Mesothelial cell of epicardium (in vitro differentiated cells): ENCODE measurements around the gene FAM184B. TPM values are rescaled to one million over a fixed set of nuclear protein-coding genes. Genes with fewer than 3 reads are reported as not detected.

Experiments
- DNase-seq, 2 experiments: peaks; one replicate each; pipeline ENCODE4 v3.0.0; 2021; ENCODE audit warnings: low spot score in 2 of 2; ENCODE audit not compliant: unreplicated experiment in 2 of 2
- H3K27ac Mint-ChIP-seq: 2 replicates; pipeline ENCODE4 v1.8.0; 2021; ENCODE audit warnings: mixed read lengths
- H3K27me3 Mint-ChIP-seq: 2 replicates; pipeline ENCODE4 v1.8.0; 2021; ENCODE audit warnings: low read depth, mixed read lengths
- H3K36me3 Mint-ChIP-seq: 2 replicates; pipeline ENCODE4 v1.8.0; 2021; ENCODE audit warnings: mixed read lengths
- H3K4me1 Mint-ChIP-seq: 2 replicates; pipeline ENCODE4 v1.8.0; 2021; ENCODE audit warnings: mixed read lengths
- H3K4me3 Mint-ChIP-seq: 2 replicates; pipeline ENCODE4 v1.8.0; 2021; ENCODE audit warnings: mild to moderate bottlenecking, moderate library complexity, mixed read lengths
- H3K9me3 Mint-ChIP-seq: 2 replicates; pipeline ENCODE4 v1.8.0; 2021; ENCODE audit warnings: mixed read lengths
- CTCF ChIP-seq: fragments of 200-600 bp; sonication (generic); IDR thresholded peaks from one replicate; pipeline ENCODE4 v1.5.0; 2021; ENCODE audit warnings: antibody characterized with exemption; ENCODE audit not compliant: unreplicated experiment
- total RNA-seq: library from RNA; stranded (reverse); gene quantifications from 3 replicates; pipeline ENCODE4 v1.2.1, GENCODE V29; 2021

Gene FAM184B
- total RNA-seq, 1 donor from 2014 or later, result 0.04 TPM

- DNase-seq, result no peak
- Mint-ChIP-seq H3K27ac (no peak overlapping the region), H3K9me3 (no peaks in the 10 kb centered on the region), H3K4me3 (no peak overlapping the region), H3K36me3 (no peaks in the 10 kb centered on the region), H3K4me1 (no peaks in the 10 kb centered on the region), H3K27me3 (peaks cover 18% of the 10 kb centered on the region)
- TF ChIP-seq CTCF, result no peak
Observed at GRCh38 chr4:17707671-17708070, 73.8 kb downstream of the FAM184B start.

DNA sequence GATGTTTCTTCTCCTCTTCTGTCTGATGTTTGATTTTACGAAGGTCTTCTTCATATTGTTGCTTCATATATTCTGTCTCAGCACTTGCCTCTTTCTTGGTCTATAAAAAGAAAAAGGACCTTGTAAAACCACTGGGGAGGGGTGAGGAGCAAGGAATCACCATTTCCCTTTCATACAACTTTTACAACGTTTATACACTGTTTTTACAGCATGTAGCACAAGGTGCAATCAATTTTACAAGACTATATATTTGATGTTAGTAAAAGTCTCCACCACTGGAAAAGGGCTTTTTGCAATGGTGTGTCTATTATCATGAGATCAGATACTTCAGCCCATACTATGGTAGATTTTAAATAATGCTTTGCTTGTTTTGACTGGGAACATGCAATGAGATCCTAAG is 76.3 kb downstream of the FAM184B start:
- H3K27ac Mint-ChIP-seq, result no peak overlapping the region
- H3K27me3 Mint-ChIP-seq, result peaks cover 15% of the 10 kb centered on the region
- TF ChIP-seq CTCF, result no peak

DNA sequence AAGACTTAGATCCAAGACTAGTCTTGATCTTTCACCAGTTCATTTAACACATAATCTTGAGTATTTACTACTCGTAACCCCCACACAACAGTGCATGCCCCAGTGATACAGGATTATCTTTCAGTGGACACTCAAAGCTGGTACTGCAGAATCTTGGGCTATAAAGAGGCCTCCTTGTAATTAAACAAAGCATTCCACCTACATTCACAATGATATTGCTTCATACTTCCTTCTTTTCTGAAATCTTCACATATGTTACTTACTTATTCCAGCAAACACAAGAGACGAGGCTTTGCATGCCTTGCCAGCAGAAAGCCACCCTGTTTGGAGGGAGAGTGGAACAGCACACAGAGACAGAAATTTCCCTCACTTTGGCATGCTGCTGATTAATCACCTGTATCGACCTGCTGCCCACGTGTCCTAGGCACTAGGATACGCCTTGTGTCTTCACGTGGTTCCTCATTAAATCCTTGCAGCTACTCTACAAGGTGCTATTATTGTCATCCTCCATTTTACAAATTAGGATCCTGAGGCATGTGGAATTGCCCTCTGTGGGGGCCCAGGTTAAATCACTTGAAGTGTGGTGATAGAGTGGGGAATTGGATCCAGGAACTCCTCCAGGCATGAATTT is 77.3 kb downstream of the FAM184B start:
- Mint-ChIP-seq H3K4me3 (no peak overlapping the region), H3K4me1 (no peaks in the 10 kb centered on the region), H3K36me3 (no peaks in the 10 kb centered on the region), H3K27ac (no peak overlapping the region), H3K27me3 (peaks cover 12% of the 10 kb centered on the region), H3K9me3 (peaks cover 15% of the 10 kb centered on the region)
- no peak for TF ChIP-seq CTCF
- DNase-seq, result no peak

More for the DNA sequence above, 76.3 kb downstream of the FAM184B start:
- H3K36me3 Mint-ChIP-seq, result no peaks in the 10 kb centered on the region
- no peak overlapping the region for H3K4me3 Mint-ChIP-seq
- H3K9me3 Mint-ChIP-seq, result peaks cover 6% of the 10 kb centered on the region
- H3K4me1 Mint-ChIP-seq, result no peaks in the 10 kb centered on the region
- DNase-seq, result no peak

DNA sequence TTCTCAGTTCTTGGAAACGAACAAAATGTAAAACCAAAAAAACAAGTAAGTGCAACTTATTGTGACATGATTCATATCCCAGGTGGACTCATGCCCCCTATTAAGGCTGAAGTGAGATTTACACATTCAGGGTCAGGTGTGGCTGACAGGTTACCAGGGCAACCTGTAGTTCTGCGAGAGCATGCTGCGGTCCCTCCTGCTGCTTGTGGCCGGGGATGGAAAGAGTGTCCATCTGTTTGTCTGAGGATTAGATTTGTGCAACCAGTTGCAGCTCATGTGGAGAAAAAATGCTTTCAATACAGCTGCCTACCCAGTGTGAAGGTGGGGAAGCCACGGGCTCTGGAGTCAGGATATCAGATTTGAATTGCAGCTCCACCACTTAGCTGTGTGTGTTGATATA is 78.8 kb downstream of the FAM184B start:
- Mint-ChIP-seq H3K27me3 (peaks cover 12% of the 10 kb centered on the region), H3K9me3 (peaks cover 23% of the 10 kb centered on the region), H3K36me3 (no peaks in the 10 kb centered on the region), H3K4me1 (no peaks in the 10 kb centered on the region), H3K27ac (no peak overlapping the region), H3K4me3 (no peak overlapping the region)
- TF ChIP-seq CTCF, result no peak
- no peak for DNase-seq

- Mint-ChIP-seq H3K4me3 (no peak overlapping the region), H3K9me3 (peaks cover 23% of the 10 kb centered on the region), H3K27me3 (peaks cover 16% of the 10 kb centered on the region), H3K36me3 (no peaks in the 10 kb centered on the region), H3K27ac (no peak overlapping the region), H3K4me1 (no peaks in the 10 kb centered on the region)
- no peak for DNase-seq
- no peak for TF ChIP-seq CTCF
Observed at GRCh38 chr4:17701882-17702281, 79.5 kb downstream of the FAM184B start.
